Stimulated activated CD8-positive, alpha-beta memory T cell treated with anti-CD3 and anti-CD28 coated beads, Interleukin-7, amount 100 ng/mL, for 4 hours (primary cell): Measurements from ENCODE around the gene SGMS1.
"Not testable (repeated sequence)": the region's sequence is repeated elsewhere in the genome, so short reads cannot be mapped to it uniquely, and the experiment has no call there.

ENCODE experiments used
- DNase-seq, 2 donors: peaks; one replicate each; pipeline ENCODE4 v3.0.0-alpha.2; 2020; ENCODE audit warnings: low read depth in 2 of 2

SGMS1 gene

GRCh38 chr10:50558371-50558770 is 65.4 kb downstream of the SGMS1 start:
- DNase-seq, result no peak

- DNase-seq, result no peak
Observed at GRCh38 chr10:50557130-50557682, 66.5 kb downstream of the SGMS1 start.

- no peak for DNase-seq
Observed at GRCh38 chr10:50556237-50557120, 67.3 kb downstream of the SGMS1 start.

- no peak for DNase-seq
Observed at GRCh38 chr10:50554995-50555568, 68.7 kb downstream of the SGMS1 start.

- DNase-seq, result no peak
Observed at GRCh38 chr10:50554376-50554994, 69.3 kb downstream of the SGMS1 start.

- DNase-seq, result peak in 1 of 2 donors; percentile 6
Observed at GRCh38 chr10:50552771-50553535, 70.8 kb downstream of the SGMS1 start.

GRCh38 chr10:50552308-50552707 is 71.4 kb downstream of the SGMS1 start:
- DNase-seq, result no peak

- no peak for DNase-seq
Observed at GRCh38 chr10:50551894-50552293, 71.9 kb downstream of the SGMS1 start.

- DNase-seq, result no peak
Observed at GRCh38 chr10:50550291-50550839, 73.4 kb downstream of the SGMS1 start.

GRCh38 chr10:50549186-50549585 is 74.6 kb downstream of the SGMS1 start:
- DNase-seq, result not testable (repeated sequence)

- not testable (repeated sequence) for DNase-seq
Observed at GRCh38 chr10:50548481-50548880, 75.3 kb downstream of the SGMS1 start.

- not testable (repeated sequence) for DNase-seq
Observed at GRCh38 chr10:50546287-50546686, 77.5 kb downstream of the SGMS1 start.

GRCh38 chr10:50545846-50546245 is 77.9 kb downstream of the SGMS1 start:
- no peak for DNase-seq

- DNase-seq, result no peak
Observed at GRCh38 chr10:50544857-50545429, 78.8 kb downstream of the SGMS1 start.

GRCh38 chr10:50544095-50544856 is 79.5 kb downstream of the SGMS1 start:
- DNase-seq, result no peak

GRCh38 chr10:50542871-50543270 is 80.9 kb downstream of the SGMS1 start:
- no peak for DNase-seq

- no peak for DNase-seq
Observed at GRCh38 chr10:50541921-50542320, 81.8 kb downstream of the SGMS1 start.

GRCh38 chr10:50541317-50541716 is 82.4 kb downstream of the SGMS1 start:
- DNase-seq, result no peak

- DNase-seq, result no peak
Observed at GRCh38 chr10:50540826-50541122, 83.0 kb downstream of the SGMS1 start.

GRCh38 chr10:50540069-50540825 is 83.5 kb downstream of the SGMS1 start:
- no peak for DNase-seq
